Middle frontal gyrus (tissue), 1 donor: ENCODE measurements around the gene SNRNP35.
"Not testable (repeated sequence)": the region's sequence is repeated elsewhere in the genome, so short reads cannot be mapped to it uniquely, and the experiment has no call there.

Source experiments
- DNase-seq: peaks from one replicate; pipeline ENCODE4 v3.0.0-alpha.2; 2015; ENCODE audit warnings: low spot score; ENCODE audit errors: extremely low spot score

SNRNP35 gene

DNA sequence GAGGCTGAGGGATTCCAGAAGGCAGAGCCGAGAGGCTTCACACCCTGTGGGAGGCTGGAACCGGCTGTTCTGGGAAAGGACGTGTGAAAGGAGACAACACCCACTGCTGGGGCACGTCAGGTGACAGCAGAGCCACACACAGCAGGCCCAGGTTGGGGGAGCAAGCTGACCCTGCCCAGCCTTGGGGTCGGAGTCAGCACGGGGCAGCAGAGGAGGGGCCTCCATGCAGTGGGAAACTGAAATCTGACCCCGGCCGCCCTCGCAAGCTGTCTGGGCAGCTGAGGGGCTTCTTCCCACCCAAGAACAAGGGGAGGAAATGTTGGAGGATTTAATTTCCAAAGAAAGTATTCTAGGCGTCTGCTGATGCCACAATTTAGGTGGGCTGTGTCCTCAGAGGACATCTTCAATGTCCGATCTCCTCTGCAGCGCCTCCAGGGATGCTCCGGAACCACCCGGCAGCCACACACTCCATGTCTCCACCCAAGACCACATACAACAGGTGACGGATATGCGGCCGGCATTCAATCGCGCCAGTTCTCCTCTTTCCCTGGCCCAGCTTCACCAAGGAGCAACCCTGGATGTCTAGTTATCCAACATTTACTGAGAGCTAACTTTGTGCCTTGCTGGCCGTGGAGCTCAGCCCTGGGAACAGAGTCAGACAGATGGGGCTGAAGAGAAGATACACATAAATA is 30.7 kb downstream of the SNRNP35 start:
- DNase-seq = no peak

DNA sequence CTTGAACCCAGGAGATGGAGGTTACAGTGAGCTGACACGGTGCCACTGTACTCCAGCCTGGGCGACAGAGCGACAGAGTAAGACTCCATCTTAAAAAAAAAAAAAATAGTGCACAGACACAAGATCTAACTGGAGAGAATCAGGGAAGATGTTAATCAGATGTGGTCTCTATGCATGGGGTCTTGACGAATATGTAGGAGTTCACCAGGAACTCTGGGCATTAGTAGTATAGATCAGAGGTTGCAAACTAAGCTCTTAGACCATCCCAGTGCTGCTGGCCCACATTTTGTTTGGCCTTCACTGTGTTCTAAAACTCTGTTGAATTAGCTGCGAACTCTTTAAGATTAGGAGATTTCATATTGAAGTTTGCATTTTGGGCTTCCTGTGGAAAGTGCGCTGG is 31.6 kb downstream of the SNRNP35 start:
- no peak for DNase-seq

DNA sequence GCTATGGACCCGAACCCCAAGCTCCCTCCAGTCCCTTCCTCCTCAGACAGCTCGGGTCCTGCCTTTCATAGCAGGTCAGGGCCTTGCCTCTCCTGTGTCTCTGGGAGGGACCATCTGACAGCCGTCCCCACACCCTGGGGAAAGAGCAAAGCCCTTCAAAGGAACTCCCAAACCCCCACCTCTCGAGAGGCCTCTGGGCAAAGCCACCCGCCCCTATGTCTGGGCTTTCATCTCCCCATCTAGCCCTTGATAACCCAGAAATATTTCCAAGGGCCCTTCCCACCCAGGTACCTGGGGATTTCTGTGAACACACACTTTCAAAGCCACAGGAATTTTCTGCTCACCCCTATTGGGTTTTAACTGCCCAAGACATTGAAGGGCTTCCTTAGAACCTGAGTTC is 32.1 kb downstream of the SNRNP35 start:
- DNase-seq = no peak

DNA sequence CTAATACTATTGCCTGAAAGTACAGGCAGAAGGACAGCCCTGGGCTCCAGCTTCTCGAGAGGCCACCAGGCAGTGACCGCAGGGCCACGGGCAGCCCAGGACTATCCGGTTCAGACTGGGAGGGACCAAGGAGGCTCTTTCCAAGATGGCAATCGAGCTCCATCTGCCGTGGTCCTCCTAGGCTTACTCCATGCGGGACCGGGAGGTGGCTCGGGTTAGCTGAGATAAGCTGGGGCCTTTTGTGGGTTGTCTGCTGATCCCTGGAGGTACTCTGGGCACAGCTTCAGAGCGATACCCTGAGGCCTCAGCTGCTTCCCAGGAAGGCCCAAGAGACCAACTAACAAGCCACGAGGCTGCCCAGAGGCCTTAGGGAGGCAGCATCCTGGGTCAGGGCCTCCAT is 33.1 kb downstream of the SNRNP35 start:
- DNase-seq = no peak

DNA sequence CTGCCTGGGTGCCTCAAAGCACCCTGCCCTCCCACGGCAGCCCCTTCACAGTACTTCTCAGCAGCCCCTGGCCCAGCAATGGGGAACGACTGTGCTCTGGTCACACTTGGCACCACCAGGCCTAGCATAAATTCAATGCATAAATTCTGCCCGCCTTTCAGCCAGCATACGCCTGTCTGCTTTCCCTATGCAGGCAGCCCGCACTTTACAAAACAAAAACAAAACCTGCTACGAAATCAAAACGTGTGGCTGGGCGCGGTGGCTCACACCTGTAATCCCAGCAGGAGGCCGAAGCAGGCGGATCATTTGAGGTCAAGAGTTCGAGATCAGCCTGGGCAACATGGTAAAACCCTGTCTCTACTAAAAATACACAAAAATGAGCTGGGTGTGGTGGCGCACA is 33.5 kb downstream of the SNRNP35 start:
- DNase-seq = no peak

DNA sequence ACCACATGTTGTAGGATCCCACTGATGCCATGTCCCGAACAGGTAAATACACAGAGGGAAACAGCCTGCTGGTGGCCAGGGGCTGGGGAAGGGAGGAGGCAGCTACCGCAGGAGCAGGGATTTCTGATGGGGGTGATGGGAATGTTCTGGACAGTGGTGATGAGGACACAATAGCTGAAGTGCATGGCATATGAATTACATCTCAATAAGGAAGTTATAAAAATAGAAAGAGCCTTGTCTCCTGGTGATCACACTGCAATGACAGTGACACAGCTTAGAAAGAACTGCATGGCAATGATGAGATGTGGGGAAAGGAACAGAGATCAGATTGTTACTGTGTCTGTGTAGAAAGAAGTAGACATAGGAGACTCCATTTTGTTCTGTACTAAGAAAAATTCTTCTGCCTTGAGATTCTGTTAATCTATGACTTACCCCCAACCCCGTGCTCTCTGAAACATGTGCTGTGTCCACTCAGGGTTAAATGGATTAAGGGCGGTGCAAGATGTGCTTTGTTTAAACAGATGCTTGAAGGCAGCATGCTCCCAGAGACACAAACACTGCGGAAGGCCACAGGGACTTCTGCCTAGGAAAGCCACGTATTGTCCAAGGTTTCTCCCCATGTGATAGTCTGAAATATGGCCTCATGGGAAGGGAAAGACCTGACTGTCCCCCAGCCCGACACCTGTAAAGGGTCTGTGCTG is 34.5 kb downstream of the SNRNP35 start:
- not testable (repeated sequence) for DNase-seq

DNA sequence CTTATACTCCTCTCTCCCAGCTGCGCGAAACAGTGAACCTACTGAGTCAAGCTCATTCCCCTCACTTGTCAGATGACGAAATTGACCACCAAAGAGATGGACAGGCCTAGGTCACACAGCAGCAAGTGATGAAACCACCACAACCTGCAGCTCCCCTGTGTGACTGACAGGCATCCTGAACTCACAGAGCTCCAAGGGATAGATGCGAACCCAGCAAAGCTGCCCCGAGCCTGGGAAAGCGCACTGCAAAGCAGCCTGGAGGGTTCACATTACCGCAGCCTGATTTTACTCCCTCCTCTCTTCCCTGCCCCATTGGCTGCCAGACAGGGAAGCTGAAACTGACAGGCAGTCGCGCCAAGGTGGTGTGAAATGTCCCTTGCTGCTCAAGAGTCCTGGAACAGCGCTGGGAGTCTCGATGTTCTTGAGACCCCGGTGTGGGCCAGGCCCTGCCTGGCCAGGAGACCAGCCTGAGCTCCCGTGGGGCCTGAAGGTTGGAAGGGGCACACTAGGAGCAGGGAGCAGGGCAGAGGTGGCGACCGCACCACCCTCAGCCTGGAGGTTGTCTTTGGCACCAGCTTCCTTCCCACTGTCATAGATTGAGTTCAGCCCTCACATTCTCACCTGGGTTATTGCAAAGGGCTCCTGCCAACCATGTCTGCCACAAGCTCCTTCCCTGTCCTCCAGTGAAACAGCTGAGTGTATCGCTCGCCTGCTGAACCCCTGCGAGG is 36.3 kb downstream of the SNRNP35 start:
- no peak for DNase-seq

DNA sequence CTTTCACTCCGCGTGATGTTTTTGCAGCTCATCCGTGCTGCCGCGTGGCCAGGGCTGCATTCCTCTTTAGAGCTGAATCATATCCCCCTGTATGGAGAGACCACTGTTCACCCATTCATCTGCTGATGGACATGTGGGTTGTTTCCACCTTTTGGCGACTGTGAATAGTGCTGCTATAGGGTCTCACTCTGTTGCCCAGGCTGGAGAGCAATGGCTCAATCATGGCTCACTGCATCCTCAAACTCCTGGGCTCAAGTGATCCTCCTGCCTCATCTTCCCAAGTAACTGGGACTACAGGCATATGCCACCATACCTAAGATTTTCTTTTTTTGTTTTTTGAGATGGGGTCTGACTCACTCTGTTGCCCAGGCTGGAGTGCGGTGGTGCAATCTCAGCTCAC is 39.1 kb downstream of the SNRNP35 start:
- DNase-seq = no peak

DNA sequence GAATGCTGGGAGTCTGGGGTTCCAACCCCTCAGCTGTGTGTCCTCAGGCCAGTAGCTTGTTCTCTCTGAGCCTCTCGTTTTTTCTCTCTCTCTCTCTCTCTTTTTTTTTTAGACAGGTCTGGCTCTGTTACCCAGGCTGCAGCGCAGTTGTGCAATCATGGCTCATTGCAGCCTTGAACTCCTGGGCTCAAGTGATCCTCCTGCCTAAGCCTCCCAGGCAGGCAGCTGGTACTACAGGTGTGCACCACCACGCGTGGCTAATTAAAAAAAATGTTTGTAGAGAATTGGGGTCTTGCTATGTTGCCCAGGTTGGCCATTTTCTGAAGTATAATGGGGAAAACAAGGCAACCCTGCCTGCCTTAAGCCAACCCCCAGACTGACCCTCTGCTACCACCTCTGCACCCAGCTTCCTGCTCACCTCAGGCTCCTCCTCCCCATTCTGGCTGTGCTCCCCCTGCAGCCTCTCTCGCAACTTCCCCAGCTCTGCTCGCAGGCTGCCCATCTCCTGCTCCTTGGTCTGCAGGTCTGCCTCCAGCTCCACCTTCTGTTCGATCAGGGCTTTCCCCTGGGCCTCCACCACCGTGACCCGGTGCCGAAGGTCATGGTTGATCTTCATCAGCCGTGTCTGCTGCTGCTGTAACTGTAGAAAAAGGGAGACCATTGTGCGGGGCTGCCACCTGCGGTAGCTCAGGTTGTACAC is 40.3 kb downstream of the SNRNP35 start:
- no peak for DNase-seq

DNA sequence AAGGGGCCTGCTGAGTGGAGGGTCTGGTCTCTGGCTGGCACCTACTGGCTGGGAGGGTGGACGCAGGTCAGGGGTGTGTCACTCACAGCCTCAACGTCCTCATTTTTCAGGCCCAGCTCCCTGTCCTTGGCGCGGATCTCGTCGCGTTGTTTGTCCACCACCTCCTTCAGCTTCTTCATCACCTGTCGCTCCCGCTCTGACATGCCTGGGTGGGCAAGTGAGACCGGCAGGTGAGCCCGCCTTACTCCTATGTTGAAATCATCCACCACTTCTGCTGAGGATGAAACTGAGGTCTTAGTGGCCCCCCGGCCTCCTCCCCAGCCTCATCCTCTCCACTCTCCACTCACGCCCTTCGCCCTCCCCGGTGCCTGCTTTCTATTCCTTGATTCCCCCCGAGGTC is 41.4 kb downstream of the SNRNP35 start:
- DNase-seq = no peak

DNA sequence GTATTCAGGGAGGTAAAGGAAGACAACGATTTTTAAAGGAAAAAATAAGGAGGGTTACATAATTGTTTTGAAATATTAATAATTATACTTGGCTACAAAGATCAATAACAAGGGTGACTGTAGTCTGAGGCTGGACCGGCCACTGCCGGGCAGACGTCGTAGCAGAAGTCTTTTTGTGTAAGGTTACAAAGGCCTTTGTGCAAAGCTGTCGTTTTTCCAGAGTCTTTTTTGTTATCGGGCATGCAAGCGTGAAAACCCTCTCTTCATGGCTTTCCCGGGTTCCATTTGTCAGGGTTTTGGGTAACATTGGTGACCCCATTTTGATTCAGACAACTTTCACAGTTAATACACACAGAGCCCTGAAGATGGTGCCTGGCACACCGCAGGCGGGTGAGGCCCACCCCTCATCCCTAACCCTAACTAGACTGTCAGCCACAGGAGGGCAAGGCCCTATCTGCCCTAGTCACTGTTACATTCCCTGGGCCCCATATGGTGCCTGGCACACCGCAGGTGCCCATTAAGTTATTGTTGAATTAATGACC is 44.3 kb downstream of the SNRNP35 start:
- no peak for DNase-seq

DNA sequence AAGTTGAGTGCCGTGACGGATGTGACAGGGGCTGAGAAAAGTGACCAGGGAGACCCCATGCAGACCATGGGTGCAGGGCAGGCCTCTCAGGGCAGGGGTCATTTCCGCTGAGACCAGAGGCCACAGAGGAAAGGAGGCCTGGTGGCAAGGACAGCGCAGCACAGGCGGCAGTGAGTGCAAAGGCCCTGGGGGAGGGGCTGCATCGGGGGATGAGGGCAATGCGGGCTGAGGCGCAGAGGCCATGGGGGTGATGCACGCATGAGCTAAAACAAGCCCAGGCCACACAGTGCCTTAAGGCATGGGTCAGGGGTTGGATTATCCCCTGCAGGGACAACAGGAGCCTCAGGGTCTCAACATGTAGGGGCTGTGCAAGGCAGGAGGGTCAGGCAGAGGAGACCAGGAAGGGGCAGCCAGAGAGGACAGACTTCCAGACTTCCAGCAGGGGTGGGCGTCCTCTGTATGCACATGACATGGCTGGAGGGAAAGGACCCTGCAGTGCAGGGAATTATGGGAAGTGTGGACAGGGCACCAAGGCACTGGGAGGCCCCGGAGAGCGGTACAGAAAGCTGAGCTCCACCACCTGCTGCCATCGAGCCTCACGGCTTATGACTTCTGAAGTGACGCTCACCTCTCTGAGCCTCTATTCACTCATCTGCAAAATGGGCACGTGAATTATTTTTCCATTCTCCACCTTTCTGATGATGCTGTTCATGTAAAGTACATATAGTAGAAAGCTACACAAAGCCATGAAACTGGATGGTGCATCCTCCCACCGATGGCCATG is 48.3 kb downstream of the SNRNP35 start:
- DNase-seq = no peak

DNA sequence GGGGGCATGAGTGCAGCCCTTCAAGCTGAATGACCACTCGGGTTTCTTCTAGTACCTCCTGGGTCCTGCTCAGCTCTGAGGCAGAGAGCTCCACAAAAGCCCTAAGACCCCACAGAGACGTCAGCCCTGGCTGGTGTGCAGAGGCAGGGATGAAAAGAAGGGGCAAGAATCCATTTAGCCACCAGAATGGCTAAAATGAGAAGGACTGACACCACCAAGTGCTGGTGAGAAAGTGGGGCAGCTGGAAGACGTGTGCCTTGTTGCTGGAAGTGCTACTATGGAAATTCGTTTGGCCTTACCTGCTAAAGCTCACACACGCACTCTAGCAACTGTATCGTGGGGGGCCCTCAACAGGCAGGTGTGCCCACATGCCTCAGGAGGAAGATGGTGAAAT is 48.9 kb downstream of the SNRNP35 start:
- no peak for DNase-seq

DNA sequence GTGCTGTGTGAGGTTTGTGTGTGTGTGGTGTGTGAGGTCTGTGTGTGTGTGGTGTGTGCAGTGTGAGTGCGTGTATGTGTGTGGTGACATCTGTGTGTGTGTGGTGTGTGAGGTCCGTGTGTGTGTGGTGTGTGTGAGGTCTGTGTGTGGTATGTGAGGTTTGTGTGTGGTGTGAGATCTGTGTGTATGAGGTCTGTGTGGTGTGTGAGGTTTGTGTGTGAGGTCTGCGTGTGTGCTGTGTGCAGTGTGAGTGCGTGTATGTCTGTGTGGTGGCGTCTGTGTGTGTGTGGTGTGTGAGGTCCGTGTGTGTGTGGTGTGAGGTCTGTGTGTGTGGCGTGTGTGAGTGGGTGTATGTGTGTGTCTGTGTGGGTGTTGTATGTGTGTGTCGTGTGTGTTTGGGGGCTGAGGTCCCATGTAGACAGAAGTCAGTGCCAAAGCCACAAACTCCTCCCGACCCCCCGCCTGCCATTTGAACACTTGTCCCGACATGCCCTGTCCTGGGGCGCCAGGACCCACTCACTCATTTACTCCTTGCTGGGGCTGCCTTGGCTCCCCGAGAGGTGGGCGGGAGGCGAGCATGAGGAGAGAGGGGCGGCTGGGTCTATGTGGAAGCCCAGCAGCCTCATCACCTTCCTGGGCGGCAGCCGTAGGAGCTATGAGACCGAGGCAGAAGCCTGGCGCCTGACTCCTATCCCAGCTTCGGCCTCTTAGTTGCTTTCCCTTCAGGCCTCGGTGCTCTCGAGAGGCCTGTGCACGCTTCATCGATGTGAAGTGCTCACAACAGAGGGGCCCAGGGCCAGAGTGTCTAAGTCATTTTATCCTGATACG is 55.1 kb downstream of the SNRNP35 start:
- no peak for DNase-seq

DNA sequence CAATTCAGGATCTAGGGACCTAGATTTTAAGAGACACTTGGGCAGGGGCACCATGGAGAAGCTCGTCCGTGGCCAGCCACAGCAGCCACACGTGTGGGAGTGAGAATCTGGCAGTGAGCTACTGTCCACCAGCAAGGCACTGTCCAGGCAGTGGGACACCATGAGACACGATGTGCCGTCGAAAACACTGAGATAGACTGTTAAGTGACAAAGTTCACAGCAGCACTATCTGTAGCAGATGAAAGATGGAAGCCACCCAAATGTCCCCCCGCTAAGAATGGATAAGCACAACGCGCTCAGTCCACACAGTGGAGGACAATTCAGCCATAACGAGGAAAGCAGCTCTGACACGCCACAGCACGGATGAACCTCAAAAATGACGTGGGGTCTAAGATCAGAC is 55.9 kb downstream of the SNRNP35 start:
- DNase-seq = no peak

DNA sequence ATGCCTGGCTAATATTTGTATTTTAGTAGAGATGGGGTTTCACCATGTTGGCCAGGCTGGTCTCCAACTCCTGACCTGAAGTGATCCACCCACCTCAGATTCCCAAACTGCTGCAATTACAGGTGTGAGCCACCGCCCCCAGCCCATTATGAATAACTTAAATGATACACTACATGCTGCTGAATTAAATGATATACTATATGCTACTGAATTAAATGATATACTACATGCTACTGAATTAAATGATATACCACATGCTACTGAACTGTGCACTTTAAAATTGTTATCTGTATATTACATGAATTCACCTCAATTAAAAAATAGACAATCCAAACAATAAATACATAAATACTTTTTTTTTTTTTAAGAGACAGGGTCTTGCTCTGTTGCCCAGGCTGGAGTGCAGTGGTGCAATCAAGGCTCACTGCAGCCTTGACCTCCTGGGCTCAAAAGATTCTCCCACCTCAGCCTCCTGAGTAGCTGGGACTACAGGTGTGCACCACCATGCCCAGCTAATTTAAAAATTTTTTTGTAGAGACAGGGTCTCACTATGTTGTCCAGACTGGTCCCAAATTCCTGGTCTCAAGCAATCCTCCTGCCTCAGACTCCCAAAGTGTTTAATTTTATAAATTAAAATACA is 56.8 kb downstream of the SNRNP35 start:
- not testable (repeated sequence) for DNase-seq

DNA sequence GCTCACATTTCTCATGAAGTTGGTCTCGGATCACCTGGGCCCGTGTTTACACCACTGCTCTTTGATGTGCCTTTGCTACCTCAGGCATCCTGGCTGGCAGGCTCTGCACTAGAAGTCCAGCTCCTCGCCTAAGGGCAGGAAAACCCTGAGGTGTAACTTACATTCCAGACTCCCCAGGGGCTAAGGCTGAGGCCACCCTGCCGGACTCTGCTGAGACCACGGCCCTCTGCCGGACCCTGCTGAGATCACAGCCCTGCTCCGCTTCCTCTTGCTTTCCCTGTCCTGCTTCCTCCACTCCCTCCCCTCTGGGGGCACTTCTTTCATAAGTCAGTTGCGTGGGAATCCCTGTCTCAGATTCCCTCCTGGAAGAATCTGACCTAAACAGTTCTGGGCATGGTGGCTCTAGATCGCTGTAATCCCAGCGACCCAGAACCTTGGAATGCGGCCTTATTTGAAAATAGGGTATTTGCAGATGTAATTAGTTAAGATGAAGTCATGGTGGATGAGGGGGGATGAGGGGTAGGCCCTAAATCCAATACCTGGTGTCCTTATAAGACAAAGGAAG is 58.4 kb downstream of the SNRNP35 start:
- no peak for DNase-seq
